T1000 (cell line): ENCODE data around the gene GALT.
A peak's percentile ranks its signal among the peaks of the same experiment; 100 is the strongest.
"Not testable (repeated sequence)": the region's sequence is repeated elsewhere in the genome, so short reads cannot be mapped to it uniquely, and the experiment has no call there.

Experiments used
- DNase-seq: peaks from one replicate; lab custom pipeline; 2025; ENCODE audit warnings: mixed read lengths; lab: John Stamatoyannopoulos, UW

The GALT gene

GRCh38 chr9:34627716-34628655, 18.5 kb upstream of the GALT start:
- DNase-seq, result no peak

- DNase-seq, result no peak
Measured at GRCh38 chr9:34628656-34629490, 17.6 kb upstream of the GALT start, which contains the start of gene ARID3C. TSS of gene ARID3C (minus strand) at chr9:34629066. CDS start at chr9:34628014, 1,052 bp downstream.

- DNase-seq, result no peak
Measured at GRCh38 chr9:34629491-34629808, 17.0 kb upstream of the GALT start.

- DNase-seq, result no peak
Measured at GRCh38 chr9:34630402-34631154, 15.9 kb upstream of the GALT start.

- no peak for DNase-seq
Measured at GRCh38 chr9:34633166-34633565, 13.3 kb upstream of the GALT start.

GRCh38 chr9:34633851-34634550, 12.5 kb upstream of the GALT start:
- DNase-seq, result no peak

GRCh38 chr9:34634551-34635248, 11.8 kb upstream of the GALT start:
- DNase-seq, result no peak

GRCh38 chr9:34635556-34635955, 10.9 kb upstream of the GALT start:
- no peak for DNase-seq

GRCh38 chr9:34636791-34637355, 9.6 kb upstream of the GALT start:
- no peak for DNase-seq

GRCh38 chr9:34637356-34638137, 8.9 kb upstream of the GALT start, which contains the start of gene SIGMAR1:
TSS of gene SIGMAR1 (minus strand) at chr9:34637787. CDS start at chr9:34637697, 90 bp downstream.
- DNase-seq, result peak; percentile 65

GRCh38 chr9:34638138-34638445, 8.4 kb upstream of the GALT start:
- no peak for DNase-seq

- DNase-seq, result not testable (repeated sequence)
Measured at GRCh38 chr9:34639322-34639721, 7.2 kb upstream of the GALT start.

GRCh38 chr9:34642679-34643078, 3.8 kb upstream of the GALT start:
- no peak for DNase-seq

GRCh38 chr9:34644766-34645314, 1.6 kb upstream of the GALT start:
- no peak for DNase-seq

- DNase-seq, result no peak
Measured at GRCh38 chr9:34647084-34647403, 569 bp downstream of the GALT start.

GRCh38 chr9:34647651-34648050, 1.2 kb downstream of the GALT start:
- no peak for DNase-seq

GRCh38 chr9:34648673-34649072, 2.2 kb downstream of the GALT start:
- DNase-seq, result no peak

- no peak for DNase-seq
Measured at GRCh38 chr9:34650816-34651215, 4.3 kb downstream of the GALT start.

GRCh38 chr9:34651321-34651720, 4.8 kb downstream of the GALT start:
- no peak for DNase-seq
